Neural cell (in vitro differentiated cells): ENCODE data around the gene HPN. TPM values are rescaled to one million over a fixed set of nuclear protein-coding genes. Genes with fewer than 3 reads are reported as not detected.
A peak's percentile ranks its signal among the peaks of the same experiment; 100 is the strongest.
"Not testable (repeated sequence)": the region's sequence is repeated elsewhere in the genome, so short reads cannot be mapped to it uniquely, and the experiment has no call there.

Source experiments
- H2AFZ ChIP-seq: fragments of 200-600, 300-800 bp; sonication (generic), shearing (Covaris generic); 2 replicates; pipeline ENCODE4 v1.6.0; 2014; ENCODE audit warnings: low read depth, mild to moderate bottlenecking, antibody characterized with exemption, low read length, moderate library complexity
- H3F3A ChIP-seq: fragments of 200-600 bp; shearing (Covaris generic); 2 replicates; pipeline ENCODE4 v1.6.1; 2016; ENCODE audit warnings: mild to moderate bottlenecking, moderate library complexity, mixed read lengths, antibody characterized with exemption, low read length; ENCODE audit not compliant: insufficient read depth, poor library complexity, severe bottlenecking
- H3K27ac ChIP-seq: fragments of 200-600, 300-800 bp; sonication (generic), shearing (Covaris generic); 2 replicates; pipeline ENCODE4 v1.5.1; 2014; ENCODE audit warnings: mild to moderate bottlenecking, low read length, moderate library complexity
- H3K27me3 ChIP-seq: fragments of 300-800, 200-600 bp; sonication (generic), shearing (Covaris generic); 2 replicates; pipeline ENCODE4 v1.6.0; 2014; ENCODE audit warnings: mild to moderate bottlenecking, low read depth, low read length, moderate library complexity; ENCODE audit not compliant: insufficient read depth
- H3K36me3 ChIP-seq: fragments of 300-800, 200-600 bp; sonication (generic), shearing (Covaris generic); 2 replicates; pipeline ENCODE4 v1.5.1; 2014; ENCODE audit warnings: mild to moderate bottlenecking, antibody characterized with exemption, low read length, moderate library complexity; ENCODE audit not compliant: insufficient read depth
- H3K4me2 ChIP-seq: fragments of 300-800, 200-600 bp; sonication (generic), shearing (Covaris generic); 2 replicates; pipeline ENCODE4 v1.6.0; 2014; ENCODE audit warnings: mild to moderate bottlenecking, low read length
- H3K4me3 ChIP-seq: fragments of 300-800, 200-600 bp; sonication (generic), shearing (Covaris generic); 2 replicates; pipeline ENCODE4 v1.5.1; 2014; ENCODE audit warnings: mild to moderate bottlenecking, low read length, moderate library complexity
- H3K79me2 ChIP-seq: fragments of 200-600 bp; shearing (Covaris generic); replicated peaks from 2 replicates; pipeline ENCODE4 v1.6.0; 2014; ENCODE audit warnings: mild to moderate bottlenecking, low read length, moderate library complexity; ENCODE audit not compliant: insufficient read depth
- H3K9ac ChIP-seq: fragments of 300-800, 200-600 bp; sonication (generic), shearing (Covaris generic); 2 replicates; pipeline ENCODE4 v1.6.1; 2016; ENCODE audit warnings: mild to moderate bottlenecking, low read length, mixed read lengths
- H3K9me2 ChIP-seq: fragments of 200-600 bp; shearing (Covaris generic); 2 replicates; pipeline ENCODE4 v1.6.1; 2016; ENCODE audit warnings: mild to moderate bottlenecking, low read length, mixed read lengths; ENCODE audit not compliant: insufficient read depth
- H3K9me3 ChIP-seq: fragments of 200-600, 300-800 bp; sonication (generic), shearing (Covaris generic); 2 replicates; pipeline ENCODE4 v1.6.1; 2016; ENCODE audit warnings: mild to moderate bottlenecking, mixed run types, low read length, moderate library complexity, mixed read lengths
- H4K20me1 ChIP-seq: fragments of 200-600 bp; shearing (Covaris generic); 2 replicates; pipeline ENCODE4 v1.6.1; 2016; ENCODE audit warnings: mild to moderate bottlenecking, mixed run types; ENCODE audit not compliant: insufficient read depth
- EP300 ChIP-seq: fragments of 450-650 bp; conservative IDR thresholded peaks from 2 replicates; pipeline ENCODE4 v1.6.1; 2014; ENCODE audit warnings: antibody characterized with exemption, mild to moderate bottlenecking, moderate library complexity; ENCODE audit not compliant: poor library complexity, severe bottlenecking
- EZH2 ChIP-seq: fragments of 200-600, 300-800 bp; shearing (Covaris generic), sonication (generic); IDR thresholded peaks from 2 replicates; pipeline ENCODE4 v1.6.1; 2014; ENCODE audit warnings: antibody characterized with exemption, low read length, borderline replicate concordance, mild to moderate bottlenecking; ENCODE audit not compliant: insufficient read depth, poor library complexity, severe bottlenecking
- MXI1 ChIP-seq: fragments of 450-650 bp; conservative IDR thresholded peaks from 2 replicates; pipeline ENCODE4 v1.6.1; 2014; ENCODE audit warnings: antibody characterized with exemption, mild to moderate bottlenecking; ENCODE audit not compliant: poor library complexity, severe bottlenecking
- POLR2AphosphoS5 ChIP-seq: IDR thresholded peaks from 2 replicates; pipeline ENCODE4 v1.6.1; 2012
- RAD21 ChIP-seq: fragments of 450-650 bp; conservative IDR thresholded peaks from 2 replicates; pipeline ENCODE4 v1.6.1; 2014; ENCODE audit warnings: antibody characterized with exemption, mild to moderate bottlenecking, moderate library complexity
- SMC3 ChIP-seq: fragments of 450-650 bp; conservative IDR thresholded peaks from 2 replicates; pipeline ENCODE4 v1.6.1; 2014; ENCODE audit warnings: antibody characterized with exemption, mild to moderate bottlenecking, moderate library complexity; ENCODE audit not compliant: poor library complexity
- TAF1 ChIP-seq: IDR thresholded peaks from 2 replicates; pipeline ENCODE4 v1.6.1; 2012; ENCODE audit warnings: low read depth
- polyA plus RNA-seq: library from polyadenylated mRNA; depleted of rRNA; stranded (reverse); fragments of >200 nt; gene quantifications from 2 replicates; pipeline ENCODE4 v1.2.3, GENCODE V29; 2014
- TF ChIP-seq, protein P1 (sequence below): IDR thresholded peaks from 2 replicates; pipeline ENCODE4 v1.6.1; 2012; ENCODE audit warnings: borderline replicate concordance
- TF ChIP-seq, protein P2 (sequence below): fragments of 450-650 bp; IDR thresholded peaks from 2 replicates; pipeline ENCODE4 v1.5.1; 2014; ENCODE audit warnings: antibody characterized with exemption, mild to moderate bottlenecking, moderate library complexity; ENCODE audit not compliant: poor library complexity, severe bottlenecking

The HPN gene
- polyA plus RNA-seq, 1 donor from 2014 or later = 0.15 TPM

DNA sequence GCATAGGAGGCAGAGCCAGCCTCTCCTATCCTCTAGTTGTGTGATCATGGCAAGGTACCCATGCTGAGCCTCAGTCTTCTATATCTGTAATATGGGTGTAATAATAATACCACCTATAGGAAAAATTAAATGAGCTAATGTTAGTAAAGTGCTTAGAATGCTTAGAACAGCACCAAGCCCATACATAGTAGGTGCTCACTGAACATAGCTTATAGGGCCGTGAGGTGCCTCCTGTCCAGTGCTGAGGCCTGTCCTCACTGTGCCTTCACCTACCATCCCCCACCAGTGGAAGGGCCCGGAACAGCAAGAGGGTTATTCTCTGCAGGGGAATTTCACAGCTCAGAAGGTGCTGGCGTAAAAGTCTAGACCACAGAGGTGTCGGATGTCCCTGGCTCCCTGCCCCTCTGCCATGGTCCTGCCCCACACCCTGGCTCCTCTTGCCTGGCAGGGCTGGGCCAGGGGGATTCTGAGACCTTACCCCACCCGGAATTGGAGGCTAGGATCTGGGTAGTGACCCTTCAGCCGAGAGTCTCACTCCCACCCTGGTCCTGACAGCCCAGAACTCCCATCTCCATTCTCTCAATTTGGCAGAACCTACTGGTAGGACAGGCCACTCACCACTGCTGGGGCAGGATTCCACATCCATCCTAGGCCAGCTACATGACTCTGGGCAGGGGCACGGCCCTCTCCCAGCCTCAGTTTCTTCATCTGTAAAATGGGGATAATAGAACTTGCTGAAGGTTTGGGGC is 13.5 kb upstream of the HPN start:
- Histone ChIP-seq H3K27me3 (peaks cover 22% of the 10 kb centered on the region), H3F3A (no peaks in the 10 kb centered on the region), H3K9ac (no peak overlapping the region), H3K4me2 (no peak overlapping the region), H4K20me1 (no peaks in the 10 kb centered on the region), H3K27ac (no peak overlapping the region), H3K36me3 (no peaks in the 10 kb centered on the region), H3K79me2 (no peaks in the 10 kb centered on the region), H3K4me3 (no peak overlapping the region), H2AFZ (no peak overlapping the region), H3K9me2 (no peaks in the 10 kb centered on the region), H3K9me3 (no peaks in the 10 kb centered on the region)
- no peak for TF ChIP-seq POLR2AphosphoS5
- no peak for TF ChIP-seq EZH2
- no peak for TF ChIP-seq RAD21
- TF ChIP-seq SMC3 = no peak

DNA sequence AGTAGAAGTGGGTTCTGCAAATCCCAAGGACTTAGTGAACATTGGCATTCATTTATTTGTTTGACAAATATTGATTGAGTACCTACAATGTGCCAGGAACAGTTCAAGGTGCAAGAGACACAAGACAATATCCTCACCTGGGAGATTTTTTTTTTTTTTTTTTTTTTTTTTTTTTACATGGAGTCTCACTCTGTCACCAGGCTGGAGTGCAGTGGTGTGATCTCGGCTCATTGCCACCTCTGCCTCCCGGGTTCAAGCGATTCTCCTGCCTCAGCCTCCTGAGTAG is 13.0 kb upstream of the HPN start:
- H4K20me1 ChIP-seq, H3K9me2 ChIP-seq, H3F3A ChIP-seq, H3K79me2 ChIP-seq, H3K9me3 ChIP-seq, H3K27ac ChIP-seq, H3K4me3 ChIP-seq, H3K36me3 ChIP-seq, H3K9ac ChIP-seq, H2AFZ ChIP-seq, H3K4me2 ChIP-seq: not testable (repeated sequence)
- H3K27me3 ChIP-seq = peaks cover 25% of the 10 kb centered on the region

DNA sequence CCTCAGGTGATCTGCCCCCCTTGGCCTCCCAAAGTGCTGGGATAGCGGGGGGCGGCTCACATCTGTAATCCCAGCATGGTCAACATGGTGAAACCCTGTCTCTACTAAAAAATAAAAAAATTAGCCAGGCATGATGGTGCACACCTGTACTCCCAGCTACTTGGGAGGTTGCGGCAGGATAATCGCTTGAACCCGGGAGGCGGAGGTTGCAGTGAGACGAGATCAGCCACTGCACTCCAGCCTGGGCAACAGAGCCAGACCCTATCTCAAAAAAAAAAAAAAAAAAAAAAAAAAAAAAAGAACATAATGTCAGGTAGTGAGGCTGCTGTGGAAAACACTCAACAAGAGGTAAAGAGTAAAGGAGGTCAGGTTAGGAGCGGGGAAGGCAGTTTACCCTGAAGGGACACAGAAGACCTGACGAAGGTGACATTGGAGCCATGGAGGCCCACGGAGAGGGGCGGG is 12.2 kb upstream of the HPN start:
- H2AFZ ChIP-seq, H3F3A ChIP-seq, H3K79me2 ChIP-seq, H3K36me3 ChIP-seq, H3K27ac ChIP-seq, H4K20me1 ChIP-seq, H3K4me2 ChIP-seq, H3K9ac ChIP-seq, H3K9me2 ChIP-seq, H3K4me3 ChIP-seq, H3K9me3 ChIP-seq: not testable (repeated sequence)
- H3K27me3 ChIP-seq = peaks cover 25% of the 10 kb centered on the region

DNA sequence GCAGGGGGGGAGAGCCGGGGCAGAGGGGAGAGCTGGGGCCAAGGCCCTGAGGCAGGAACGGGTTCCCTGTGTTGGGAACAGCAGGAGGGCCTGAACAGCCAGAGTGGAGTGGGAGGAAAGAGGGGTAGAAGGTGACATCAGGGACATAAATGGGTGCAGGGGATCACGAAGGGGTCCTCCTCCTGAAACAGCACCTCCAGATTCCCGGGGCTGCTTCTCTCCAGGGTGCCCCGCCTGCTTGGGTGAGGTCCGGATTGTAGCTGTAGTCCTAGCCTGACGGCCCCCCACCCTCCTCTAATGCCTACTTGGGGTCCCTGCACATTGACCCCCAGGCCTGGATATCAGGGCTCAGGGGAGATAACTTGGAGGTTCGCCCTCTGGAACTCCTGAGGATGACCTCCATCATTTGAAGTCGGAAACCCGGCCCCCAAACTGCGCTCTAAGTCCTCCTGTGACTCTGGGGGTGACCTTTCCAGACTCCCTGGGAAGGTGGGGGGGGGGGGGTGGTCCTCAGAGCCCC is 11.7 kb upstream of the HPN start:
- Histone ChIP-seq H3K36me3 (no peaks in the 10 kb centered on the region), H3K27ac (no peak overlapping the region), H3K9me3 (no peaks in the 10 kb centered on the region), H3K9ac (peak overlapping the region; percentile 49), H3K27me3 (peaks cover 25% of the 10 kb centered on the region), H3F3A (no peaks in the 10 kb centered on the region), H3K4me3 (peak overlapping the region; percentile 62), H3K4me2 (no peak overlapping the region), H3K9me2 (no peaks in the 10 kb centered on the region), H2AFZ (no peak overlapping the region), H4K20me1 (no peaks in the 10 kb centered on the region), H3K79me2 (no peaks in the 10 kb centered on the region)
- no peak for TF ChIP-seq MXI1
- TF ChIP-seq EP300 = no peak
- TF ChIP-seq EZH2 = no peak
- no peak for TF ChIP-seq RAD21
- TF ChIP-seq, protein P1, sequence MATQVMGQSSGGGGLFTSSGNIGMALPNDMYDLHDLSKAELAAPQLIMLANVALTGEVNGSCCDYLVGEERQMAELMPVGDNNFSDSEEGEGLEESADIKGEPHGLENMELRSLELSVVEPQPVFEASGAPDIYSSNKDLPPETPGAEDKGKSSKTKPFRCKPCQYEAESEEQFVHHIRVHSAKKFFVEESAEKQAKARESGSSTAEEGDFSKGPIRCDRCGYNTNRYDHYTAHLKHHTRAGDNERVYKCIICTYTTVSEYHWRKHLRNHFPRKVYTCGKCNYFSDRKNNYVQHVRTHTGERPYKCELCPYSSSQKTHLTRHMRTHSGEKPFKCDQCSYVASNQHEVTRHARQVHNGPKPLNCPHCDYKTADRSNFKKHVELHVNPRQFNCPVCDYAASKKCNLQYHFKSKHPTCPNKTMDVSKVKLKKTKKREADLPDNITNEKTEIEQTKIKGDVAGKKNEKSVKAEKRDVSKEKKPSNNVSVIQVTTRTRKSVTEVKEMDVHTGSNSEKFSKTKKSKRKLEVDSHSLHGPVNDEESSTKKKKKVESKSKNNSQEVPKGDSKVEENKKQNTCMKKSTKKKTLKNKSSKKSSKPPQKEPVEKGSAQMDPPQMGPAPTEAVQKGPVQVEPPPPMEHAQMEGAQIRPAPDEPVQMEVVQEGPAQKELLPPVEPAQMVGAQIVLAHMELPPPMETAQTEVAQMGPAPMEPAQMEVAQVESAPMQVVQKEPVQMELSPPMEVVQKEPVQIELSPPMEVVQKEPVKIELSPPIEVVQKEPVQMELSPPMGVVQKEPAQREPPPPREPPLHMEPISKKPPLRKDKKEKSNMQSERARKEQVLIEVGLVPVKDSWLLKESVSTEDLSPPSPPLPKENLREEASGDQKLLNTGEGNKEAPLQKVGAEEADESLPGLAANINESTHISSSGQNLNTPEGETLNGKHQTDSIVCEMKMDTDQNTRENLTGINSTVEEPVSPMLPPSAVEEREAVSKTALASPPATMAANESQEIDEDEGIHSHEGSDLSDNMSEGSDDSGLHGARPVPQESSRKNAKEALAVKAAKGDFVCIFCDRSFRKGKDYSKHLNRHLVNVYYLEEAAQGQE = no peak
- TF ChIP-seq, protein P2, sequence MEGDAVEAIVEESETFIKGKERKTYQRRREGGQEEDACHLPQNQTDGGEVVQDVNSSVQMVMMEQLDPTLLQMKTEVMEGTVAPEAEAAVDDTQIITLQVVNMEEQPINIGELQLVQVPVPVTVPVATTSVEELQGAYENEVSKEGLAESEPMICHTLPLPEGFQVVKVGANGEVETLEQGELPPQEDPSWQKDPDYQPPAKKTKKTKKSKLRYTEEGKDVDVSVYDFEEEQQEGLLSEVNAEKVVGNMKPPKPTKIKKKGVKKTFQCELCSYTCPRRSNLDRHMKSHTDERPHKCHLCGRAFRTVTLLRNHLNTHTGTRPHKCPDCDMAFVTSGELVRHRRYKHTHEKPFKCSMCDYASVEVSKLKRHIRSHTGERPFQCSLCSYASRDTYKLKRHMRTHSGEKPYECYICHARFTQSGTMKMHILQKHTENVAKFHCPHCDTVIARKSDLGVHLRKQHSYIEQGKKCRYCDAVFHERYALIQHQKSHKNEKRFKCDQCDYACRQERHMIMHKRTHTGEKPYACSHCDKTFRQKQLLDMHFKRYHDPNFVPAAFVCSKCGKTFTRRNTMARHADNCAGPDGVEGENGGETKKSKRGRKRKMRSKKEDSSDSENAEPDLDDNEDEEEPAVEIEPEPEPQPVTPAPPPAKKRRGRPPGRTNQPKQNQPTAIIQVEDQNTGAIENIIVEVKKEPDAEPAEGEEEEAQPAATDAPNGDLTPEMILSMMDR = no peak
- TF ChIP-seq POLR2AphosphoS5 = no peak
- TF ChIP-seq TAF1 = no peak
- TF ChIP-seq SMC3 = no peak
